ENCODE data around the gene MEGF6.

MEGF6 gene

DNA sequence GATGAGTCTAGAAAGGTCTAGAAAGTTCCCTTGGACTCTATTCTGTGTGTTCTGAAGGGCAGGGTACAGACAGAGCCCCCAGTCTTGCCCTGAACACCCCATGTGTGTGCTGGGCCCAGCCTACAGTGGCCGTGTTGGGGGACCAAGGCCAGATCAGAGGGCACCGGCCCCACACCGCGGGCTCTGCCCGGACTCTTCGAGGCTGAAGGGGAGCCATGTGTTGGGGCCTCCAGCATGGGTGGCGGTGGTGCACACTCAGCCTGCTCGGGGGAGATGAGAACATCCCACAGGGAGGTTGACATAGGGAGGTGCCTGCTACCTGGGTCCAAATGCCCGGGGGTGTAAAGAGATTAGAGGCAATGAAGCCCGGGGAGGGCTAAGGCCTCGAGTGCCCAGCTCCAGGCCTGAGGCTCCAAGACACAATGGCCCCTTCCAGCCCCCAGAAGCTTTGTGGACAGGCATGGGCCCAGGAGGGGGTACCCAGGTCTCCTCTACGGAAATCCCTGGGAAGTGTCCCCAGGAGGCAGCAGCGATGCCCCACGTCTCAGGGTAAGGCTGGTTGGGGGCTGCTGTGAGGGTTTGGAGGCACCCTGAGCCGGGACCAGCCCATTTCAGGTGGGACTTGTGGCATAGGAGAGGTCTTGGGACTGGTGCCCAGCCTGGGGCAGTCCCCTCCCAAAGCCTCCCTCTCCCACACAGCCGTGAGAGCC is 144.8 kb downstream of the MEGF6 start:
- TF ChIP-seq, protein P1, sequence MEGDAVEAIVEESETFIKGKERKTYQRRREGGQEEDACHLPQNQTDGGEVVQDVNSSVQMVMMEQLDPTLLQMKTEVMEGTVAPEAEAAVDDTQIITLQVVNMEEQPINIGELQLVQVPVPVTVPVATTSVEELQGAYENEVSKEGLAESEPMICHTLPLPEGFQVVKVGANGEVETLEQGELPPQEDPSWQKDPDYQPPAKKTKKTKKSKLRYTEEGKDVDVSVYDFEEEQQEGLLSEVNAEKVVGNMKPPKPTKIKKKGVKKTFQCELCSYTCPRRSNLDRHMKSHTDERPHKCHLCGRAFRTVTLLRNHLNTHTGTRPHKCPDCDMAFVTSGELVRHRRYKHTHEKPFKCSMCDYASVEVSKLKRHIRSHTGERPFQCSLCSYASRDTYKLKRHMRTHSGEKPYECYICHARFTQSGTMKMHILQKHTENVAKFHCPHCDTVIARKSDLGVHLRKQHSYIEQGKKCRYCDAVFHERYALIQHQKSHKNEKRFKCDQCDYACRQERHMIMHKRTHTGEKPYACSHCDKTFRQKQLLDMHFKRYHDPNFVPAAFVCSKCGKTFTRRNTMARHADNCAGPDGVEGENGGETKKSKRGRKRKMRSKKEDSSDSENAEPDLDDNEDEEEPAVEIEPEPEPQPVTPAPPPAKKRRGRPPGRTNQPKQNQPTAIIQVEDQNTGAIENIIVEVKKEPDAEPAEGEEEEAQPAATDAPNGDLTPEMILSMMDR (conservative IDR thresholded peaks at IDR 0.05; ENCODE audit: low read depth, low read length), result no peak
- no peak for DNase-seq (ENCODE audit: low read depth)
- H3K4me3 ChIP-seq (ENCODE audit: low read depth, low read length), result no peak overlapping the region

DNA sequence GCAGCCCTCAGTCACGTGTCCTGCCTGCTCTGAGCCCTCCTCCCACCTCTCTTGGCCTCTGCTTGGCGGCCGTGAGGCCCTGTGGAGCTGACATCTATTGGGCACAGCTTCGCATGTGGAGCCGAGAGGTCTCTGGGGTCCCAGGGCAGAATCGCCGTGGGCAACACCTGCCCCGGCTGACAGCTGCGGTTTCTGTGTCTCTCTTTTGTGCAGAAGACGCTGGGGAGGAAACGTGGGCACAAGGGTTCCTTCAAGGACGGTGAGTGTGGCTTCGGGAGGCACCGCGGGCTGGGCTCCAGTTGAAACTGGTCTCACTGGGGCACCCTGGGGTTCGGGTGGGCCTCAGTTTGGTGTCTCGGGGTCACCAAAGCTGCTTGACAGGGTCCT is 145.4 kb downstream of the MEGF6 start:
- no peak overlapping the region for H3K4me3 ChIP-seq (ENCODE audit: low read depth, low read length)
- DNase-seq (ENCODE audit: low read depth), result no peak
- TF ChIP-seq, protein P1 (conservative IDR thresholded peaks at IDR 0.05; ENCODE audit: low read depth, low read length), result no peak

- TF ChIP-seq, protein P1 (conservative IDR thresholded peaks at IDR 0.05; ENCODE audit: low read depth, low read length), result no peak
- no peak overlapping the region for H3K4me3 ChIP-seq (ENCODE audit: low read depth, low read length)
- DNase-seq (ENCODE audit: low read depth), result no peak
Observed at GRCh38 chr1:3465091-3465934, 146.0 kb downstream of the MEGF6 start.

DNA sequence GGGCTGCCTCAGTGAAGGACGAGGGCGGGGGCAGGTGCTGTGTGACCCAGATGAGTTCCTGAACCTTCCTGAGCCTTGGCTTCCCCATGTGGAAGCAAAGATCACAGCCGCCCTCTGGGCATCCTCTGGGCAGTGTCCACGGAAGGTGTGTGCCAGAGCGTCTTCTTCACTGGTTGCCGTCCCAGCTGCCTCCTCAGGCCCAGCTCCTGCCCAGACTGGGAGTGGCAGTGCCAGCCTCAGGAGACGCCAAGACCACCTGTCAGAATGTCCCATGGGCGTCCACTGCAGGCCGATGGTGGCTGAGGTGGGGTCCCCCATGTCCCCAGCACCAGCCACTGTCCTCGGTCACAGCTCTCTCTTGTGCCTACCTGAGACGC is 146.7 kb downstream of the MEGF6 start:
- no peak overlapping the region for H3K4me3 ChIP-seq (ENCODE audit: low read depth, low read length)
- TF ChIP-seq, protein P1 (conservative IDR thresholded peaks at IDR 0.05; ENCODE audit: low read depth, low read length), result no peak
- no peak for DNase-seq (ENCODE audit: low read depth)

GRCh38 chr1:3463891-3464648 is 147.2 kb downstream of the MEGF6 start:
- no peak for DNase-seq (ENCODE audit: low read depth)
- H3K4me3 ChIP-seq (ENCODE audit: low read depth, low read length), result no peak overlapping the region
- TF ChIP-seq, protein P1 (conservative IDR thresholded peaks at IDR 0.05; ENCODE audit: low read depth, low read length), result no peak

DNA sequence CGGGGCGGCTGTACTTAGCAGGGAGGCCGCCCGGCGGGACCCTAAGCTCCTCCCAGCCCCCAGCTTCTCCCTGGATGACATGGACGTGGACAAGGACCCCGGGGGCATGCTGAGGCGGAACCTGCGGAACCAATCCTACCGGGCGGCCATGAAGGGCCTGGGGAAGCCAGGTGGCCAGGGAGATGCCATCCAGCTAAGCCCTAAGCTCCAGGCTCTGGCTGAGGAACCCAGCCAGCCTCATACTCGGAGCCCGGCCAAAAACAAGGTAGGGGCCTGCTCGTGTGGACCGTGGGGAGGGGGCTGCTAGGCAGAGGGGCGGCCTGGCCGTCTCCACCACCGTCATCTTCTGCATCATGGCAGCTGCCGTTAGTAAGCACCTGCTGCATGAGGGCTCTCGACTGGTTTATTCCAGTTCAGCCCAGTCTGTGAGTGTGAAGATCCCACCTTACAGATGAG is 147.9 kb downstream of the MEGF6 start:
- TF ChIP-seq, protein P1 (conservative IDR thresholded peaks at IDR 0.05; ENCODE audit: low read depth, low read length), result no peak
- H3K4me3 ChIP-seq (ENCODE audit: low read depth, low read length), result no peak overlapping the region
- no peak for DNase-seq (ENCODE audit: low read depth)
